Parathyroid adenoma (tissue), 2 donors: ENCODE results near the gene C1orf174.

Experiments used
- H2AFZ ChIP-seq: fragments of 300-600 bp; sonication (generic); one replicate; pipeline ENCODE4 v1.7.0; 2017; ENCODE audit warnings: antibody characterized with exemption, mild to moderate bottlenecking
- H3K27ac ChIP-seq: fragments of 300-600 bp; sonication (generic); one replicate; pipeline ENCODE4 v1.7.0; 2017
- H3K27me3 ChIP-seq: fragments of 300-600 bp; sonication (generic); one replicate; pipeline ENCODE4 v1.7.0; 2017; ENCODE audit warnings: low read length; ENCODE audit not compliant: control insufficient read depth, insufficient read depth
- H3K36me3 ChIP-seq: fragments of 300-600 bp; sonication (generic); one replicate; pipeline ENCODE4 v1.7.0; 2017; ENCODE audit warnings: low read length; ENCODE audit not compliant: control insufficient read depth, insufficient read depth
- H3K4me1 ChIP-seq: fragments of 300-600 bp; sonication (generic); one replicate; pipeline ENCODE4 v1.7.0; 2017; ENCODE audit warnings: control low read depth
- H3K4me2 ChIP-seq: fragments of 300-600 bp; sonication (generic); one replicate; pipeline ENCODE4 v1.7.0; 2017; ENCODE audit warnings: low read length
- H3K4me3 ChIP-seq: fragments of 300-600 bp; sonication (generic); one replicate; pipeline ENCODE4 v1.7.0; 2017; ENCODE audit warnings: low read depth, low read length
- H3K79me2 ChIP-seq: fragments of 300-600 bp; sonication (generic); one replicate; pipeline ENCODE4 v1.7.0; 2017; ENCODE audit warnings: control low read depth
- H3K9ac ChIP-seq: fragments of 300-600 bp; sonication (generic); one replicate; pipeline ENCODE4 v1.7.0; 2017; ENCODE audit warnings: mild to moderate bottlenecking
- H3K9me3 ChIP-seq: fragments of 300-600 bp; sonication (generic); one replicate; pipeline ENCODE4 v1.7.0; 2017; ENCODE audit warnings: low read length; ENCODE audit not compliant: control insufficient read depth
- TF ChIP-seq, protein P1 (sequence below): fragments of 300-600 bp; sonication (generic); IDR thresholded peaks from one replicate; pipeline ENCODE4 v1.7.0; 2017; ENCODE audit warnings: antibody characterized with exemption, mild to moderate bottlenecking
- donor health status: primary hyperparathyroidism.

C1orf174 gene

DNA sequence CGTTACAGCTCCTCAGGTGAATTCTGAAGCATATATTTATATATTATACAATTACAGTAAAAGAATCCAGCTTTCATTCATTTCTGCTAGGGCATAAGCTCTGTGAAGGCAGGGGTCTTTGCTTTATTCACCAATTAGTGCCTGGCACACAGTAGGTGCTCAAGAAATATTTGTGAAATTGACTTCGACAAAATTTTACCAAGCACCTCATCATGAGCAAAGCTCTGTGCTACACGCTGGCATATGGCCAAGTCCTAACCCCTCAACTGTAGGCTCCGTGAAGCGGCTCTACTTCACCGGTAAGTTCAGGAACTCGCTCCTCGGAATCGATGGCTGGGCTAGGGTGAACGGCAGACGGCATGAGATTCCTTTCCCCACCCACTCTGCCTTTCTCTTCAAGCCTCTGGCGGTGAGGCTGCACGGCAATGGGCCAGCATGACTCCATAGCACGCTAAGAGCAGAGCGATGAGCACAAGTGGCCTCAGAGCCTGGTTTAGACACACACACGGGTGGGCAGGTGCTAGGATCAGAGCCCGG, 8.7 kb downstream of the C1orf174 start:
- no peak overlapping the region for H3K4me3 ChIP-seq
- H3K9me3 ChIP-seq = no peaks in the 10 kb centered on the region
- H2AFZ ChIP-seq = no peak overlapping the region
- H3K27me3 ChIP-seq = no peaks in the 10 kb centered on the region
- no peaks in the 10 kb centered on the region for H3K36me3 ChIP-seq
- TF ChIP-seq, protein P1, sequence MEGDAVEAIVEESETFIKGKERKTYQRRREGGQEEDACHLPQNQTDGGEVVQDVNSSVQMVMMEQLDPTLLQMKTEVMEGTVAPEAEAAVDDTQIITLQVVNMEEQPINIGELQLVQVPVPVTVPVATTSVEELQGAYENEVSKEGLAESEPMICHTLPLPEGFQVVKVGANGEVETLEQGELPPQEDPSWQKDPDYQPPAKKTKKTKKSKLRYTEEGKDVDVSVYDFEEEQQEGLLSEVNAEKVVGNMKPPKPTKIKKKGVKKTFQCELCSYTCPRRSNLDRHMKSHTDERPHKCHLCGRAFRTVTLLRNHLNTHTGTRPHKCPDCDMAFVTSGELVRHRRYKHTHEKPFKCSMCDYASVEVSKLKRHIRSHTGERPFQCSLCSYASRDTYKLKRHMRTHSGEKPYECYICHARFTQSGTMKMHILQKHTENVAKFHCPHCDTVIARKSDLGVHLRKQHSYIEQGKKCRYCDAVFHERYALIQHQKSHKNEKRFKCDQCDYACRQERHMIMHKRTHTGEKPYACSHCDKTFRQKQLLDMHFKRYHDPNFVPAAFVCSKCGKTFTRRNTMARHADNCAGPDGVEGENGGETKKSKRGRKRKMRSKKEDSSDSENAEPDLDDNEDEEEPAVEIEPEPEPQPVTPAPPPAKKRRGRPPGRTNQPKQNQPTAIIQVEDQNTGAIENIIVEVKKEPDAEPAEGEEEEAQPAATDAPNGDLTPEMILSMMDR = no peak
- H3K9ac ChIP-seq = no peak overlapping the region
- no peaks in the 10 kb centered on the region for H3K79me2 ChIP-seq
- H3K4me1 ChIP-seq = no peaks in the 10 kb centered on the region
- no peak overlapping the region for H3K27ac ChIP-seq
- no peak overlapping the region for H3K4me2 ChIP-seq

DNA sequence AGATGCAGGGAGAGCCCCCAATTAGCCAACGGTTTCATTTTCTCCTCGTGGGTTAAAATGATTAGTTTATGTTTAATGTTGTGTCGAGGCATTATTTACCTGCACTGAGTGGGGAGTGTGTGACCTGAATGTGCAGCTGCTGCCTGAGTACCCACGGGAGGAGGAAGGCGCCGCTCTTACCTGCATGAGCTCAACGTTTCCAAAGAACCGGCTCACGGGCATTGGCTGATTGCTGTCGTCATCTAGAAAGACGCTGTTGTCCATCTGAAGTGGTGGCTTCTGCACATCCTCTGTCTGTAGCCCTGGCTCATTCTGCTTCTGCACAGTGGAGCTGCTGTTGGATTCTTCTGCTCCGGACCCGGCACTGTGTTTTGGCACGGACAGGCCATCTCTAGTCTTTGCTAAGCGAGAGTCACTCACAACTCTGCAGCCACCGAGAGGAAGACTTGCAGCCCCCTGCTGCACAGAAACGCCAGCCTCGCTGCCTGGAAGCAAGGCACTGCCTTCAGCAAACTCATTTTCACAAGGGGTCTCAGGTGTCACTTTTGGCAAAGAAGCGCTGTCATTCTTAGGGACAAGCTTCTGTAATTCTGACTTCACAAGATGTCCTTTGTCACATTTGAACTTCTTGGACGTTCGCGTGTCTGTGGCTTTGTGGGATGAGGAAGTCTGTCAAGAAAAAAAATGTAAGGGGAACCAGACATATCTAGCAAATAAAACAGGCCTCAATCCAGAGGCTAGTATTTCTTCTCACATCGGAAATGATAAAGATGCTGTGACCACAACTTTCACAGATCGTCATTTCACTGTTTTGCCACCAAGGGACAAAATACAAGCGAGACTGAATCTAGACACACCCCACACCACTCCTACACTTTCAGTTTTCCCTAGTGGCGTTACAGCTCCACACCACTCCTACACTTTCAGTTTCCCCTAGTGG, 9.4 kb downstream of the C1orf174 start:
- Histone ChIP-seq H3K4me2 (no peak overlapping the region), H3K4me3 (no peak overlapping the region), H2AFZ (no peak overlapping the region), H3K27me3 (no peaks in the 10 kb centered on the region), H3K9me3 (no peaks in the 10 kb centered on the region), H3K79me2 (no peaks in the 10 kb centered on the region), H3K4me1 (no peaks in the 10 kb centered on the region), H3K36me3 (no peaks in the 10 kb centered on the region), H3K27ac (no peak overlapping the region), H3K9ac (no peak overlapping the region)
- TF ChIP-seq, protein P1 = no peak

DNA sequence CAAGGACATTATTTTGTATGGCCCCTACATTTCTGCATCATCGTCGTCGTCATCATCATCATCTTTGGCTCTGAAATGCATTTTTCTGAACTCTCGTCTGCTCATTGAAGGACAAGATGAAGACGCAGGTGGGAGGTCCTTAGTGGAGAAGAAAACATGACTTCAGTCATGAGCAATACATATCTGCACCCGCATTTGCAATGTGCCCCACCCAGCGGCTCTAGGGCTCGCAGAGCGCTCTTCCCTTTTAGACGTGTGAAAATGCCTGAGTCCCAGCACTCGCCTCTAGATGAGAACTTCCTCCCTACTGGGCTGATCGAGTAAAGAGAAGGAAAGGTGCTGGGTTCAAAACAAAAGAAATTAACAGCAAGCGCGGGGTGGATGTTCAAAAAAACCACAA, 10.1 kb downstream of the C1orf174 start:
- Histone ChIP-seq H3K27ac (no peak overlapping the region), H2AFZ (no peak overlapping the region), H3K4me2 (no peak overlapping the region), H3K9me3 (no peaks in the 10 kb centered on the region), H3K36me3 (no peaks in the 10 kb centered on the region), H3K9ac (no peak overlapping the region), H3K4me3 (no peak overlapping the region), H3K4me1 (no peaks in the 10 kb centered on the region), H3K27me3 (no peaks in the 10 kb centered on the region), H3K79me2 (no peaks in the 10 kb centered on the region)
- TF ChIP-seq, protein P1 = no peak

DNA sequence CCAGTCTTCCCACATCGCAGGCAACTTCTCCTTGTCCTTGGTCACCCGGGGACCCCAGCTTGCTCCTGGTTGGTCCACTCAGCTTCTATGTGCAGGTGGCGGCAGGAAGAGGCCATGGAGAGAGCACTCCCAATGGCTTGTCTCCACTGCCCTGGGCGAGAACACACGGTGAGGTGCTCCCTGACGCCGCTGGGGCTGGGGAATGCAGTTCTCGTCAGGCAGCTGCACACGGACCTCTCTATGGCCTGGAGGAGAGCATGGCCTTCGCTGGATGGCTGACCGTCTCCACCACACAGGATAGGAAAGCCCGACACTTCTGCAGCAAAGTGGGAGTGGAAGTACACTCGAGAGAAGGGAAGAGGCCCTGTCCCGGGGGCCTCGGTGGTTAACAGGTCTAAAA, 11.8 kb downstream of the C1orf174 start:
- Histone ChIP-seq H3K4me2 (no peak overlapping the region), H3K9me3 (no peaks in the 10 kb centered on the region), H3K27me3 (no peaks in the 10 kb centered on the region), H3K4me3 (no peak overlapping the region), H3K4me1 (no peaks in the 10 kb centered on the region), H3K79me2 (no peaks in the 10 kb centered on the region), H2AFZ (no peak overlapping the region), H3K27ac (no peak overlapping the region), H3K9ac (no peak overlapping the region), H3K36me3 (no peaks in the 10 kb centered on the region)
- TF ChIP-seq, protein P1 = no peak
